NT2/D1 (cell line): ENCODE data around the gene CORT.
A peak's percentile ranks its signal among the peaks of the same experiment; 100 is the strongest.
"Not testable (repeated sequence)": the region's sequence is repeated elsewhere in the genome, so short reads cannot be mapped to it uniquely, and the experiment has no call there.

Source experiments
- DNase-seq: peaks from one replicate; pipeline ENCODE4 v3.0.0-alpha.2; 2011; ENCODE audit warnings: low read depth, low spot score
- H3K27me3 ChIP-seq: 2 replicates; pipeline ENCODE4 v1.6.0; 2011; ENCODE audit warnings: mild to moderate bottlenecking; ENCODE audit not compliant: insufficient read length, insufficient read depth
- H3K36me3 ChIP-seq: 2 replicates; pipeline ENCODE4 v1.6.1; 2011; ENCODE audit warnings: mild to moderate bottlenecking, low read length, mixed read lengths; ENCODE audit not compliant: insufficient read depth, insufficient read length
- H3K4me1 ChIP-seq: 2 replicates; pipeline ENCODE4 v1.5.1; 2011; ENCODE audit not compliant: insufficient read depth, insufficient read length
- H3K4me3 ChIP-seq: 2 replicates; pipeline ENCODE4 v1.5.1; 2011; ENCODE audit warnings: low read depth; ENCODE audit not compliant: insufficient read length
- H3K9ac ChIP-seq: 2 replicates; pipeline ENCODE4 v1.6.0; 2011; ENCODE audit warnings: low read depth; ENCODE audit not compliant: insufficient read length
- H3K9me3 ChIP-seq: 2 replicates; pipeline ENCODE4 v1.5.1; 2011; ENCODE audit warnings: mild to moderate bottlenecking, low read length; ENCODE audit not compliant: insufficient read depth
- SUZ12 ChIP-seq: IDR thresholded peaks from 2 replicates; pipeline ENCODE4 v1.6.1; 2011; ENCODE audit not compliant: insufficient read length, insufficient read depth; ENCODE audit errors: extremely low read depth
- YY1 ChIP-seq: IDR thresholded peaks from 2 replicates; pipeline ENCODE4 v1.6.1; 2011; ENCODE audit not compliant: insufficient read length, insufficient read depth
- ZNF274 ChIP-seq: IDR thresholded peaks from 2 replicates; pipeline ENCODE4 v1.6.1; 2011; ENCODE audit warnings: mild to moderate bottlenecking, low read depth, low read length

The CORT gene

DNA sequence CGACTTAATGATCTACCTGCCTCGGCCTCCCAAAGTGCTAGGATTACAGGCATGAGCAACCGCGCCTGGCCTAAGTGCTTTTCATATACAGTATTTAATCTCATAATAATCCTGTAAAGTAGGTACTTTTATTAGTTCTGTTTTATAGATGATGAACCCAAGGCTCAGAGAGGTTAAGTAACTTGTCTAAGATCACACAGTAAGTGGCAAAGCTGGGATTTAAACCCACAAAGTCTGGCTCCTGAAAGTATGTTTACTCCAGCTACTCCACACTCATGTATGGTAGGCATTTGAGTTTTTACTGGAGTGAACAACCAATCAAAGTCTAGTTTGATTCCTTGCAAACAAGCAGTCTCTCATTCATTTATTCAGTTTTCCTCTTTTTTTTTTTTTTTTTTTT is 20.2 kb downstream of the CORT start:
- H3K9ac ChIP-seq: no peak overlapping the region
- H3K27me3 ChIP-seq: no peaks in the 10 kb centered on the region
- peaks cover 47% of the 10 kb centered on the region for H3K36me3 ChIP-seq
- TF ChIP-seq YY1 (no peak), SUZ12 (no peak), ZNF274 (no peak)
- no peaks in the 10 kb centered on the region for H3K4me1 ChIP-seq
- DNase-seq: no peak
- H3K4me3 ChIP-seq: no peak overlapping the region
- no peaks in the 10 kb centered on the region for H3K9me3 ChIP-seq

DNA sequence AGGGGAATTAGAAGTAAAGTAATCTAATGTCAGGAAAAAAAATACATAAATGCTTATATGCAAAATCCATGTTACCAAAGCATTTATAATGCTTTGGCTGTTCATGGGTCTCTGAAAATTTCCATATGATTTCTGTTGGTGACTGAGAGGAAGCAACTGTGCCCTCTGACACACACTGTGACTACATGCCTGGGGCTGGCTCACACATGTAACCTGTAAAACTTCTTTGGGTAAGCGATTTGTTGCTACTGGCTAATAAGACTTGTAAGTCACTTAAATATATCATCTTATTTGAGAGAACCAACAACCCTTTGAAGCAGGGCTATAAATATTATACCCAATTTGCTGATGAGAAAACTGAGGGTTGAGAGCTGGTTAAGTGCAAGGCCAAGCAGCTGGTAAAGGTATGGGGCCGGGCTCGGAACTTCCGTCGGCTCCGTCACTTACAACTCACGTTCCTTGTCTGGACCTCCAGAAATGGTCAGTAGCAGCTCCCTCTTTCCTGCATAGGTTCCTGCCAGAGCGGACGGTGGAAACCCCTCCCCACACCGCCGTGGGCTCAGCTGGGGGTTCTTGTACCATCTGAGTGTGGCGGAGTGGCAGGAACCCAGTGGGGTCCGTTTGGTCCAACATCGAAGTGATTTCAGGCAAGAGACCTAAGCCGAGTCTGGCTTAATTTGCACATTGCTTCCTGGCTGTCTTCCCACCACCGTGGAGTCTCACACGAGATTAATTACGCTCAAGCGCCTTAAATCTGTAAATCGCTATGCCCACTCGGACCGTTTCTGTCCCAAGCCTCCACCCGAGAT is 21.8 kb downstream of the CORT start:
- Histone ChIP-seq H3K4me1 (no peaks in the 10 kb centered on the region), H3K9ac (peak overlapping the region; percentile 88), H3K27me3 (no peaks in the 10 kb centered on the region), H3K4me3 (peak overlapping the region; percentile 84), H3K9me3 (no peaks in the 10 kb centered on the region), H3K36me3 (peaks cover 36% of the 10 kb centered on the region)
- DNase-seq: no peak
- TF ChIP-seq SUZ12 (no peak), YY1 (no peak), ZNF274 (no peak)

DNA sequence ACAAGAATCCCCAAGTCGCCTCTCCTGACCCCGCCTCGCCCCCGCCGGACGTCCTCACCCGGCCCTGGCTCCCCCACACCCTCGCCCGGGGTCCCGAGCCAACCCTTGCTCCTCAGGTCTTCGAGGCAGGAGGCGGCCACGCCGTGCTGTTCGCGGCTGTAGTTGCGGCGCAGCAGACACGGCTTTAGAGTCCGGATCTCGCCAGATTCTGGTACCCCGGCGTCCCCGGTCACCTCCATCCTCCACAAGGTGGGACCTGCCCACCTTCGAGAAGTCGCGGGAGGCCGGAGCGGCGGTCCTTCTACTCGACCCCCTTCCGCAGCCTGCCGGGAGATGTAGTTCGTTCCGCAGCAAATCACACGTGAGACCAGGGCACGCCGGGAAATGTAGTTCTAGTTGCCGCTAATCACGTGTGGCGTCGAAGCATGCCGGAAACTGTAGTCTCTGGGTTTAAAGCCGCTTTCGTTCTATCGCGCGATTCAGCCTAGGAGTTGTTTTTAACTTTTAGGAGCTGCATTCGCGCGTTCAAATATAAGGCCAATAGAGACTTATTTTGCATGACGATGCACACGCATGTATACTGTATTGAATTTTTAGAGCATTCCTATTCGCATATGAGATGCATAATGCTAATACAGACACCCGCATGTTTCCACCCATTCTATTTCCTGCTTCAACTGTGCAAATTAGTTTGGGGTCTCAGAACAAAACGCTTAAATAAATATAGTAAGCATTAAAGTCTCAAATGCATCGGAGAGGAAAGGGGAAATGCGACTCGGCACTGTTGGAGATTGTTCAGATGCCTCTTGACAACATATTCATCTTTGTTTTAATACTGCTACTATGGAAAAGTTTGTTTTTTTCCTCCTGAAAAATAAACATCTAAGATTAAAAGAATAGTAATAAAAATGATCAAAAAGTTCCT is 22.7 kb downstream of the CORT start, which contains the start of gene DFFA:
Gene DFFA (minus strand): TSS at position 310 of the 925 bp plus-strand sequence. CDS start 71 bp downstream, at position 239.
- Histone ChIP-seq H3K4me1 (no peaks in the 10 kb centered on the region), H3K27me3 (no peaks in the 10 kb centered on the region), H3K36me3 (peaks cover 31% of the 10 kb centered on the region), H3K9me3 (no peaks in the 10 kb centered on the region), H3K9ac (peak within 1 kb of the TSS; percentile 88), H3K4me3 (peak within 1 kb of the TSS; percentile 84)
- DNase-seq: peak; percentile 92
- TF ChIP-seq ZNF274 (no peak), SUZ12 (no peak), YY1 (no peak)

DNA sequence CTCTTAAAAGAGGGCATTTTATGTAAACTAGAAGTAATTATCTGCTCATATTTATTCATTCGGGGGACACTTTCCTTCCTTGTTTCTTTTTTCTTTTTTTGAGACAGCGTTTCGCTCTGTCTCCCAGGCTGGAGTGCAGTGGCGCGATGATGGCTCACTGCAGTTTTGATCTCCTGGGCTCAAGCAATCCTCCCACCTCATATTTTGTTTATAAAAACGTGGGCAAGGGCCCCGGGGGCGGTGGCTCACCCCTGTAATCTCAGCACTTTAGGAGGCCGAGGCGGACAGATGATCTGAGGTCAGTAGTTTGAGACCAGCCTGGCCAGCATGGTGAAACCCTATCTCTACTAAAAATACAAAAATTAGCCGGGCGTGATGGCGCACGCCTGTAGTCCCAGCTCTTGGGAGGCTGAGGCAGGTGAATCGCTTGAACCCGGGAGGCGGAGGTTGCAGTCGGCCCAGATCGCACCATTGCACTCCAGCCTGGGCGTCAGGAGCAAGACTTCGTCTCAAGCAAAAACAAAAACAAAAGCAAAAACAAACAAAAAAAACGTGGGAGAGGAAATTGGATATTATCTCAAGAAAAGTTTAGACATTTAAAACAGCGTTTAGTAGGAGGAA is 23.4 kb downstream of the CORT start:
- no peak for DNase-seq
- no peaks in the 10 kb centered on the region for H3K4me1 ChIP-seq
- H3K9me3 ChIP-seq: no peaks in the 10 kb centered on the region
- no peaks in the 10 kb centered on the region for H3K27me3 ChIP-seq
- H3K4me3 ChIP-seq: no peak overlapping the region
- H3K36me3 ChIP-seq: peaks cover 24% of the 10 kb centered on the region
- TF ChIP-seq SUZ12: no peak
- no peak for TF ChIP-seq ZNF274
- TF ChIP-seq YY1: no peak
- H3K9ac ChIP-seq: no peak overlapping the region

DNA sequence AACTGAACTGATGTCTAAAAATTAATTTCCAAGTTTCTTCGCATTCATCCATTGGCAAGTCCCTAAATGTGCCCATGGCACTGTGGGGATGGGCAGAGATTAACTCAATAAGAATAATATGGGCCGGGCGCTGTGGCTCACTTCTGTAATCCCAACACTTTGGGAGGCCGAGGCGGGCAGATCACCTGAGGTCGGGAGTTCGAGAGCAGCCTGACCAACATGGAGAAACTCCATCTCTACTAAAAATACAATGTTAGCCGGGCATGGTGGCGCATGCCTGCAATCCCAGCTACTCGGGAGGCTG is 24.4 kb downstream of the CORT start:
- not testable (repeated sequence) for H3K9me3 ChIP-seq, H3K9ac ChIP-seq, DNase-seq, H3K4me1 ChIP-seq, H3K27me3 ChIP-seq, H3K4me3 ChIP-seq
- H3K36me3 ChIP-seq: peaks cover 16% of the 10 kb centered on the region

DNA sequence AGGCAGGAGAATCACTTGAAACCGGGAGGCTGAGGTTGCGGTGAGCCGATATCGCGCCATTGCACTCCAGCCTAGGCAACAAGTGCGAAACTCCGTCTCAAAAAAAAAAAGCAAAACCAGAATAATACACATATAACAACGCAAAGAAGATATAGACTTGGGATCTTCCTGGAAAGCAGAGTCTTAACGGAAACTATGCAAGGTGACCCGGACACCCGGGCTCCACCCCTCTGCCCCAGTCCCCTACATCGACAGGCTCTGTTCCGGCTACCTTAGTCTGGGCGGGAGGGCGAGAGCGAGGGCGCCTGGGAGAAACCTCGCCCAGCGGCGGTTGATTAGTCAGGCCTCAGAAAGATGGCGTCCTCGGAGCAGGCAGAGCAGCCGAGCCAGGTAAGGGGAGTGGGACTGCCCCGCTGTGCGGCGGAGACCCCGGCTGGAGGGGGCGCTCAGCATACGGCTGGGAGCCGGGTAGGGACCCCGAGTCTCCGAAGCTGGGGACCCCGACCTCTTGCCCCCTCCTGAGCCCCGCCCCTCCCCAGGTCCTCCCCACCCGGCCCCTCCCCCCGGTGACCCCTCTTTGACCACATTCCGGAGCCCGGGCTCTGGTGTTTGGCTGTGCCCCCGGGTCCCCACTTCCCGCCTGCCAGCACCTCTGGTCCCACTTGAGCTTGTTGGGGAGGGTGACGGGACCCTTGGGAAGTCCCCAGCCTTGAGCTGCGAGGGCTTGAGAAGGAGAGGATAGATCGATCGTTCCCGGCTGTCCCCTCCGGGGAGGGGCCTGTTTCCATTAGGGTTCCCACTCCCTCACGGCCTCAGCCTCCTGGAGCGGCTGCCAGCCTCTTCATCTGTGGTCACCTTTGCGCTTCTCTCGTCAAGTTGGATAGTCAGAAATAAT is 25.0 kb downstream of the CORT start, which contains the start of gene PEX14:
Gene PEX14 (plus strand): TSS at position 338 of the 895 bp plus-strand sequence. CDS start 17 bp downstream, at position 355.
- TF ChIP-seq YY1: peak; percentile 82
- no peak for TF ChIP-seq ZNF274
- TF ChIP-seq SUZ12: no peak
- Histone ChIP-seq H3K4me3 (peak within 1 kb of the TSS; percentile 86), H3K36me3 (peaks cover 17% of the 10 kb centered on the region), H3K27me3 (no peaks in the 10 kb centered on the region), H3K9me3 (no peaks in the 10 kb centered on the region), H3K9ac (peak within 1 kb of the TSS; percentile 95), H3K4me1 (no peaks in the 10 kb centered on the region)
- DNase-seq: peak; percentile 71
